Sigmoid colon (tissue), 4 donors: ENCODE measurements around the gene PZP.

Experiments
- CTCF ChIP-seq, 4 experiments: fragments of 450-650 bp in 3 of 4; fragments of 200-600 bp in 1 of 4; IDR thresholded peaks; one replicate each; pipeline ENCODE4 v1.5.1; 2016 to 2019; ENCODE audit warnings: antibody characterized with exemption in 4 of 4, mild to moderate bottlenecking in 3 of 4, moderate library complexity in 2 of 4
- EP300 ChIP-seq, 4 donors: sonication (generic); formaldehyde crosslinking; IDR thresholded peaks; one replicate each; pipeline ENCODE4 v1.6.1; 2017; ENCODE audit warnings: antibody characterized with exemption in 4 of 4
- POLR2A ChIP-seq, 2 donors: fragments of 450-650 bp; IDR thresholded peaks; one replicate each; pipeline ENCODE4 v1.6.1; 2016; ENCODE audit warnings: antibody characterized with exemption in 2 of 2, mild to moderate bottlenecking in 2 of 2, moderate library complexity in 2 of 2
- POLR2AphosphoS5 ChIP-seq, 4 donors: sonication (generic); formaldehyde crosslinking; IDR thresholded peaks; one replicate each; pipeline ENCODE4 v1.6.1; 2017; ENCODE audit warnings: antibody characterized with exemption in 4 of 4

- TF ChIP-seq CTCF (IDR thresholded peaks at IDR 0.05) (no peak), POLR2AphosphoS5 (IDR thresholded peaks at IDR 0.05) (no peak), EP300 (IDR thresholded peaks at IDR 0.05) (no peak), POLR2A (IDR thresholded peaks at IDR 0.05) (no peak)
Observed at GRCh38 chr12:9135903-9136310, 72.3 kb downstream of the PZP start.
